HG02973 (cell line): ENCODE data around the gene RIN2.
"Not testable (repeated sequence)": the region's sequence is repeated elsewhere in the genome, so short reads cannot be mapped to it uniquely, and the experiment has no call there.

ENCODE experiments used
- ATAC-seq: cut with Tn5 transposase; IDR thresholded peaks from one replicate; pipeline ENCODE4 v1.9.1; 2021; ENCODE audit warnings: moderate library complexity; ENCODE audit not compliant: unreplicated experiment

Gene RIN2

GRCh38 chr20:19737025-19737424, 21.0 kb upstream of the RIN2 start:
- ATAC-seq: no peak

- ATAC-seq: no peak
These were observed 19.1 kb upstream of the RIN2 start for GRCh38 chr20:19738951-19739350.

GRCh38 chr20:19739351-19739750, 18.7 kb upstream of the RIN2 start:
- ATAC-seq: no peak

DNA sequence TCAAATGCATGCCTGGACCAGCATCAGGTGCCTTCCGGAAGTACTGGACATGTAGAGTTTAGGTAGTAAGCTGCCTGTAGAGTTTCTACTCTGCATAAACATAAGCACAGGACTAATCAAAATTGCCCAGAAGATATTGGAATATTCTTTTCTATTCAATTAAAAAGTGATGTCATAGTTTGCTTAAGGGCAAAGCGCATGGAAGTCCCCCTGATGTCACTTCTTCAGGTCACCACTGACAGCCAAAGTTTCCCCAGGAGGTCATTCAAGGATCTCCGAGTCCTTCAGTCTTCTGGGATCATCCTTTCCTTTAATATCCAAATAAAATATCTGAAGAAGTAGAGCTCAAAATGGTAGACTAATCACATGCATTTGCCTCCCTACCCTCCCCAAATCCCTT, 17.5 kb upstream of the RIN2 start:
- ATAC-seq: no peak

- ATAC-seq: no peak
These were observed 16.1 kb upstream of the RIN2 start for GRCh38 chr20:19741924-19742323.

DNA sequence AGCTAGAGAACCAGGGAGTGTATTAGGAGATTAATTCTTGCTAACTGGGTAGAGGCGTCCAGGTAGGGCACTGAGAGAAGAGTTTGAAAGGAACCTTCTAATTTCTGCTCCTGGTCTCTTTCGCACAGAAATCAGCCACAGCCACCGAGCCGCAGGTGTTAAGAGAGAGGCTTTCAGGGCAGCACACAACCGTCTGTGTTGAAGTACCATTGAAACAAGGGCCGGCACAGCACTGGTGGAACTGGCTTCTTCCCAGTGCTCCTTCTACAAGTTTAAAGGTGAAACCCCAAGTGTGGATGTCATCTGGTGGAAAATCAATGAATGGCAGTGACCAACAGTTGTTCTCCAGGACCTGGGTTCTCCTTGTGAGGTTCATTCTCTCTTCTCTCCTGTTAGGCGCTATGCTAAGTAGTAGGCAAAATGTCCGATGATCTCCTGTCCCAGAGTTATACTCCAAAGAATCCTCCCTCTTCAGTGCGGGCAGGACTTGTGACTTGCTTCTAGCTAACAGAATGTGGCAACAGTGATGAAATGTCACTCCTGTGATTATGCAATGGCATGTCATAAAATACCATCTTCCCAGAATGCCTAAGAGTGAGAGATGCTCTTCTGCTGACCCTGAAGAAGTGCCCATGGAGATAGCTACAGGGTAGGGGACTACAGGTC, 15.0 kb upstream of the RIN2 start:
- ATAC-seq: no peak

- no peak for ATAC-seq
These were observed 14.4 kb upstream of the RIN2 start for GRCh38 chr20:19743640-19743995.

DNA sequence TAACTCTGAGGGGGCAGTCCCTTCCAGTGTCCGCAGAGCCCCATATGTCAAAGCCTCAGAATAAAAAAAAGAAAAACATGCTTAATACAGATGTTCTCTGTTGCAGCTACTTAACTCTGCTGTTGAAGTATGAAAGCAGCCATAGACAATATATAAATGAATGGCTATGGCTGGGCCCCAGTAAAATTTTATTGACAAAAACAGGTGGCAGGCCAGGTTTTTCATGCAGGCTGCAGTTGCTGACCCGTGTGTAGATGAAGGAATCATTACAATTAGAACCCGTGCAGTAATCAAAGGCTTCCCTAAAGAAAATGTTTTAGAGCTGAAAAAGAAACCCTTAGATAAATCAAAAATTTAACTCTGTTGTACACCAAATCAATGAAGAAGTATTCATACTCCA, 13.0 kb upstream of the RIN2 start:
- ATAC-seq: no peak

DNA sequence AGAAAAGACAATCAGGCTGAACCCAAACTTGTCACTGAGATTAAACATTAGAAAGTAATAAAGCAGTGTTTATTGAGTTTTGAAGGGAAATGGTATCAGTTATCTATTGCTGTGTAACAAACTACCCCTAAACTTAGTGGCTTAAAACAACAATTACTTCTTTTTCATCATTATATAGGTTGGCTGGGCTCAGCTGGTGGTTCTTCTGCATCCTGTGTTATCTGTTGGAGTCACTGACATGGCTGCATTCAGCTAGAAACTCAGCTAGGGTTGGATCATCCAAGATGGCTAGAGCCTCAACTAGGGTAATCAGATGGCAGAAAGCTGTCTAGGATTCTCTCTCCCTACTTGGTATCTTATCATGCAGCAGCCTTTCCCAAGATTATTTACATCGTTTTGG, 12.5 kb upstream of the RIN2 start:
- no peak for ATAC-seq

DNA sequence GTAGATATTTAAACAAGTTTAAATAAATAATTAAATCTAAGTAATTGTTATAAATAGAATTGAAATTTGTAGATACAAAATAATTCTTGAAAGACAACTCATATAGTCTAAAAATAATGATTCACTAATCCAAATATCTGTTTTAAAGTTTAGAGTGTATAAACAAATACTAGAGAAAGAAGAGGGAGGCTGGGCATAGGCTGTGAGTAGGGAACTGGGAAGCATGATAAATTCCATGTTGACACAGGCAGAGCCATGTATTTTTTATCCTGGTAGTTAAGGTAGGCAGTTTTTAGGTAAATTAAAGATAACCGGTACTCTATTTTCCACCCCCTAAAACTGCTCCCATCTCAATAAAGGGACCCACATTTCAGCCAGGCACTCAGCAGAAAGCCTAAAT, 11.7 kb upstream of the RIN2 start:
- no peak for ATAC-seq

- no peak for ATAC-seq
These were observed 10.2 kb upstream of the RIN2 start for GRCh38 chr20:19747903-19748302.

DNA sequence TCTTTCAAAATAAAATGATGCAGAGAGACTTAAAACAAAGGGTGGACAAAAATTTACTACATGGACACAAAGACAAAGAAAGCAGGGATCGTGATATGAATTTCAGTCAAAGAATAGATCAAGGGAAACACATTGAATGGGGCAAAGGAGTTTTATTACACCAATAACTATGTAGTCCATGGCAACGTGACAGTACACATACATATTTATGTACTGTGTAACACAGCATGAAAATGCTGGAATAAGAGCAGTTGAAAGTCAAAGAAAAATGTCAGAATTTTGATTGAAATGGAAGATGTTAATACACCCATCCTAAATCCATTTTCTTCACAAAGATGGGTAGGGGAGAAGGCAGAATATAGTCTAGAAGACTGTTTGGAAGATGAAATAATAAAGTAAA, 9.4 kb upstream of the RIN2 start:
- no peak for ATAC-seq

GRCh38 chr20:19749618-19750071, 8.4 kb upstream of the RIN2 start:
- no peak for ATAC-seq

DNA sequence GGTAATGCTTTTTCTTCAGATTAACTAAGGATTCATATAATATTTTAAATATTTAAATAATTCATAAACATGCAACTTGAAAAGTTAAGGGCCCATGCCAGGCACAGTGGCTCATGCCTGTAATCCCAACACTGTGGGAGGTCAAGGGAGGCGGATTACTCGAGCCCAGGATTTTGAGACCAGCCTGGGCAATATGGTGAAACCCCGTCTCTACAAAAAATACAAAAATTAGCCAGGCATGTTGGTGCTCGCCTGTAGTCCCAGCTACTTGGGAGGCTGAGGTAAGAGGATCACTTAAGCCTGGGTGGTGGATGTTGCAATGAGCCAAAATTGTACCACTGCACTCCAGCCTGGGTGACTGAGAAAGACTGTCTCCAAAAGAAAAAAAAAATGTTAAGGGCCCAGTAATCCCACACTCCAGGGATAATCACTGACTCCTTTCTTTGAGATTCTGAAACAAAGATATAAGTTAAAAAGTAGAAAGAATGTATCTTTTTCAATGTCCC, 7.9 kb upstream of the RIN2 start:
- no peak for ATAC-seq

GRCh38 chr20:19750907-19751636, 7.0 kb upstream of the RIN2 start:
- no peak for ATAC-seq

DNA sequence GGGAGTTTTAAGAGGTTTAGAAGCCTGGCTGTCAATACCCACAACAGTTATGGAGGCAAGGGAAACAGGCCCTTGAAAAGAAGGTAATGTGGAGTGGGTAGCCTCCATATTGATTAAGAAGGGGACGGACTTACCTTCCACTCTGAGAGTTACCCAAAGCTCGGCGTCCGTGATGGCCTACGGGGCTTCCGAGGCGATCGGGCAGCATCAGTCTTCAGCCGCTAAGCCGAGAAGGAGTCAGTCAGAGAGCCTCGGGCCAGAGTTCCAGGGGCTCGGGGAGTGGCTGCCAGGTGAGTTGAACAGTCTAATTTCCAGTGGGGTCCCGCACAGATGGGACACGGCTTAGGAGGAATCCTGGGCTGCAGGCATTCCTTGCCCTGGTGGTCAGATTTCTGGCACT, 3.9 kb upstream of the RIN2 start:
- ATAC-seq: not testable (repeated sequence)

GRCh38 chr20:19756761-19757486, 1.1 kb upstream of the RIN2 start:
- ATAC-seq: no peak

- ATAC-seq: no peak
These were observed 448 bp upstream of the RIN2 start for GRCh38 chr20:19757487-19758132.

- no peak for ATAC-seq
These were observed 658 bp downstream of the RIN2 start for GRCh38 chr20:19758501-19759331.

GRCh38 chr20:19760371-19760721, 2.3 kb downstream of the RIN2 start:
- ATAC-seq: no peak

DNA sequence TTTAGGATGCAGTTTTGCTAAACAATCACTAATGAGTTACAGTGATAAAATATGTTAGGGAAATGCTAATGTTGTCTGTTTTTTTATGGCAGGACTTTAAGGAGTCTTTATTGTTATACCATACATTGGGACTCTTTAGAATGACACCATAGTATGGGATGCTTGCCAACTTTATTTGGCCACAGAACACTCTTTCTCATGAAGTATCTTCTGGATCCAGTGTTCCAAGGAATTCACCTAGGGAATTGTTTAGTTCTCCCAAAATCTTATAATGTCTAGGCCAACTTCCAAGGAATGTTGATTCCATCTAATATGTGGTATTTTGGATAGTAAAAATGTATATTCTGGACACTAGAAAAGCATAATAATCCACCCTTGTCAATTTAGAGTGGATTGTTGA, 3.3 kb downstream of the RIN2 start:
- no peak for ATAC-seq
